ENCODE data around the gene CLN6. TPM values are rescaled to one million over a fixed set of nuclear protein-coding genes. Genes with fewer than 3 reads are reported as not detected.

CLN6 gene
- total RNA-seq: 25.7 TPM

DNA sequence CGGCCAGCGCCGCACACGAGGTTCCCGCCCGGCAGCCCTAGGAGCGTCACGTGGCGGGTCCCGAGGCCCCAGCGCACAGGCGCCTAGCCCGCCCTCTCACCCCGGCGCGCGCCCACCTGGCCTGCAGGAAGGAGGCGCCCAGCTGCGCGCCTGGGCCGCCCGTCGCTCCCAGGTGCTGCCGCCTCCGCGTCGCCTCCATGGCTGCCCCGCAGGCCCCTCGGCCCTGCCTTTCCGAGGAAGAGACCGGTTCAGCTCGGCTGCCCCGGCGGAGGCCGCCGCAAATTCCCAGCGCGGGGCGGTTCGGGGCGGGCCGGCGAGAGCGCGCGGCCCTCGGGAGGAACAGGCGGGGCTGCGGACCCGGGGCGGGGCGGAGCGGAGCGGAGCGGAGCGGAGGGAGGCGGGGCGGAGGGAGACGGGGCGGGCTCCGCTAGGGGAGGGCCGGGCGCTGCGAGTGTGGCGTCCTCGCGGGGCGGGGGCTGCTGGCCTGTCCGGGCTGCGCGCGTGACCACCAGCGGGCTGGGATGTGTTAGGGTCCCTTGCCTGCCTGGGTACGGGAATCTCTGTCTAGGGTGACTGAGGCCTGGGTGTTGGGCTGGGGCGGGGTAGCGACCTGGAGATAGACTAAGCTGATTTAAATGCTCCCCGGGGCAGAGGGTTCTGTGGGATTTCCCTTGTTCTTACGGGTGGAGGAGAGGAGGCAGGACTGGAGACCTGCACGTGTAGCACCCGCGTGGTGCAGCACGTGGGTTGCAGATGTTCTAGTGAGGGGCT lies at the start of gene CLN6:
Gene CLN6 (minus strand): TSS at position 343 of the 771 bp plus-strand sequence. CDS start 144 bp downstream, at position 199.
- peak; percentile 76 for DNase-seq (ENCODE audit: low spot score)

DNA sequence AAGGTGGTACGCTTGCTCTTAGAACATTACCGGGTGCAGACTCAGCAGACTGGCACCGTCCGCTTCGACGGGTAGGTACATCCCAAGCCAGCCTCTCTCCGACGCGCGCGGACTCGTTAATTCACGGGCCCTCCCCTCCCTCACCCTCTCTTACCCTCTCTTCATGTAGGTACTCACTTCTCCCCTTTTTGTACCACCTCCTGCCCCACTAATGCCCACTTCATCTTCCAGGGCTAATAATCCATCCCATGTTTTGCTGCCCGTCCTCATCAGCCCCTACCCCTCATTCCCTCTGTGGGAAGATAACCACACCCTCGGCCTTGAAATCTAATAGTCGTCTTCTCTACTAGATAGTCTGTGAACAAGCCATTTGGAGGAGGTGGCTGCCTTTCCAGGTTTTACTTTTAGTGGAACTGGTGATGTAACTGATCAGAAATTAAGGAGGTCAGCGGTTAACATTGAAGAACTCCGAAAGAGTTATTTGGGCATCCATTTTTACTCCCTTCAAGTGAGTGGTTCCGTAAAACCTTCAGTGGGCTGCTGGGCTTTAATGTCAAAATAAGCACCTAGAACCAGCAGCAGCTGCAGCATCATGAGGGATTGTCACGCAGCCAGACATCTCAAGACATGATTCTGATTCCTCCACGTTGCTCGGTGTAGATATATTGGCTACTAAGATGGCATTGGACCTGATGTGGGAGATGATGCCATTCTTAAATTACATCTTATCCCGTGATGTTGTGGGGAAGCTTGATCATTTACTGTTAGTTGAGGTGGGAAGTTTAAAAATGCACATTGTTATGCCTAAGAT lies 49.3 kb upstream of the CLN6 start:
- no peak for DNase-seq (ENCODE audit: low spot score)

DNA sequence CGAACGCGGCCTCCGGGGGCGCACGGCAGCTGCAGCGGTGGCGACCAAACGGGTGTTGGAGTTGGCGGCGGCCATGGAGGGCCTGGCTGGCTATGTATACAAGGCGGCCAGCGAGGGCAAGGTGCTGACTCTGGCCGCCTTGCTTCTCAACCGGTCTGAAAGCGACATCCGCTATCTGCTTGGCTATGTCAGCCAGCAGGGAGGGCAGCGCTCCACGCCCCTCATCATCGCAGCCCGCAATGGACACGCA lies 48.7 kb upstream of the CLN6 start:
- DNase-seq (ENCODE audit: low spot score): no peak

DNA sequence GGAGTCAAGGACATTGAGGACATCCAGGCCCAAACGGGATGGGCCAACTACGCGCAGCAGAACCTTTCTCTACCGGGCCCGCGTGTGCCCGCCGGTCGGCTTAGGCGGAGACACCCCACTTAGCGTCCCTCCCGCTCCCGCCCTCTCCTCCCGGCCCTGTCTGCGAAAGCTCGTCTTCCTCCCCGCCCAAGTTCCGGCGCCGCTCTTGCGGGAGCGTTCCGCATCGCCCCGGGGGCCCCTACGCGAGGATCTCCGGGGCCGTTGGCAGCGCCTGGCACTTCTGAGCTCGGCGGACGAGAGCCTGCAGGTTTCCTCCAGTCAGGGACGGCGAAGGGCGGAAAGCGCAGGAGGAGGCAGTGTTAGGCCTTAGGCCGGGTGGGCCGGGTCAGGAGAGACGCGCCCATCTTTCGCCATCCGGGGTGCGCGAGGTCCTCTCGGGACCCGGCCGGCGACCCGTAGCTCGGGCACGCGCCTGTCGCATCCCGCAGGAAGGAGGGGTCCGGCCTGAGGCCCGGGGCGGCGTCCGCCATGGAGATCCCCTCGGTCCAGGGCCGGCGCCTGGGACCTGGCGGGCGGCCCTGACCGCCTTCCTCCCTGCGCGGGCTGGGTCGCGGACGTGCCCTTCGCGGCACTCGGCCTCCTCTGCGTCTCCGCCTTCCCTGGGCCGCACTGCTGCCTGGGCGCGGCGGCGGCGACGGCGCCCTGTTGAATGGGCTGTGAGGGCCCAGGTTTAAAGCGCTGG lies 48.2 kb upstream of the CLN6 start, which contains the start of gene FEM1B:
Gene FEM1B (plus strand): TSS at position 143 of the 742 bp plus-strand sequence. CDS start 673 bp downstream, outside the sequence.
- peak; percentile 90 for DNase-seq (ENCODE audit: low spot score)

DNA sequence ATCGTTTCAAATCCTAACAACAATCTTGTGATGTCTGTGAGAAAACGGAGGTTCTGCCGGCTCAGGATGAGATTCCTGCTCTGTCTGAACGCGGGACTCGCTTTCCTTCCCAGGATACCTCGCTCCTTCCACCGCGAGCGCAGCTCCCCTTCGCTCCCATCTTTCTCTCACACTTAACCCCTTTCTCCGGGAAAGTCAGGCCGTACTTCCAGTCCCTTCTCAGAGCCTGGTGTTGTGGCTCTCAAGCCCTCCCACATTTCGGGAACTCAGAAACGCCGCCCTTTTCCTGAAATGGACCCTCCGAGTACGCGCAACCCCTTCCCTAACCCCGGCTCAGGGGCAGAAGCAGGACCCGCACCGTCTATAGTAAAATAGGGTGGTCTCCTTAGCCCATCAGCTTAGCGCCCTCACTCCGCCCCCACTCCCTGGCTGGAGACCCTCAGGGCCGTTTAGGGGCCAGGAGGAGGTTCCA lies 47.6 kb upstream of the CLN6 start:
- DNase-seq (ENCODE audit: low spot score): peak; percentile 32

DNA sequence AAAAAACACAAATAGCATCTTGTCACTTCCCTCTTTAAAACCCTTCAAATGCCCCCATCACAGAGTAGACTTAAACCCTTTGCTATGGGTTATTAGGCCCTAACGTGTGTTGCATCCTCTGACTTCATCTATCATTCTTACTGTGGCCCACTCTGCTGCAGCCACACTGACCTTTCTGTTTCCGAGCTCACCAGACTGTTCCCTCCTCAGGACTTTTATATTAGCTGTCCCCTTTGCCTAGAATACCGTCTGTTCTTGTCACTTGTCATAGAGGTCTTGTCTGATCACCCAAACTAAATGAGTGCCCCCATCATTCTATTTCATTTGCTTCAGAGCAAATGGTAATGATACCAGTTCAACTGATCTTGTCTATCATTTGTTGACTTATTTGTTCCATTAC lies 47.1 kb upstream of the CLN6 start:
- DNase-seq (ENCODE audit: low spot score): no peak

DNA sequence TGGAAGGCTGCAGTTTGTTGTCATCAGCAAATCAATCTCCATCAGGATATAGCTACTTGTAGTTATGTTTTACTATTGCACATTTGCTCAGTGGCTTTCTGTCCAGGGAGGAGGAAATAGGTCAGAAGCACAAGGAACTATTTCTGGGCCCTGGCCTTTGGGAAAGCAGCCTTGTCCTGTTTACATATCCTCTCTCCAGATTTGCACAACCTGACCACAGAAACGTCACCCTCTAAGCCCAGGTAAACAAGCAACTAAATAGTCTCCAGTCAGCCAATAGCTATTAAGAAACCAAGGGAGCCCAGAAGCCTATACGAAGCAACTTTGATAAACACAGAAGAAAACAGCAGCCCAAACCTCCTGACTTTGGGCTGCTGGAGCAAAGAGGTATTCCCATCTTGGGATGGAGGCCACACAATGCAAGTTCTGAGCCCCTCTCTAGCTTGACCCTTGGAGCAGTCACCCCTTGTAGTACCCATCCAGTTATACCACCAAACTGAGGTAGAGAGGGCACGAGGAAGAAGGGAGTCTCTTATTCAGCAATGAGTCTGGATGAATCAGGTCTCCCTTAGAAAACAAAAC lies 45.7 kb upstream of the CLN6 start:
- DNase-seq (ENCODE audit: low spot score): peak; percentile 52

DNA sequence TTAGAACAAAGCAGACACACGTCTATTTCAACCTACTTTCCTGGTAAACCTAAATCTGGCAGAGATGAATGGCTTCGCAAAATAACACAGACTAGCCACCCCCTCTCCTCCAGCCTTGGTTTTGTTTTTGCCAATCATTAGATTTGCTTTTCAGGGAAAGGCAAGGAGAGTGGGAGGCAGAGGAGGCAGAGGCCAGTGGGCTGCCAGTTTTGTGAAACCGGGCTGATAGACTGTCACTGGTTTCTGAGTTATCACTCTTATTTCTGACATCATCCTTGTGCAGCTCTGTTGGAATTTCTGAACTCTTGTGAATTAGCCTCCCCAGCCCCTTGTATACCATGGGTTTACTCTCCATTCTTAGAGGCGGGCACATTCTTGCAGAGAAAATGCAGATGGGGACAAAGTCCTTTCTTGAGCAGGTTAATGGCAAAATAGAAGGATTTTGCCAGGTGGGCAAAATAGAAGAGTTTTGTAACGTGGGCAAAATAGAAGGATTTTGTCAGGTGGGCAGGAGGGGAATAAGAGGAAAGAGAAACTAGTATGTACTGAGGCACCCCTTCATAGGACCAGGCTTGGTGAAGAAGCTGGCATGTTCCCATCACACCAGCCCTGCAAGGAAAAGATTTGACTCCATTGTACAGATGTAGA lies 44.8 kb upstream of the CLN6 start:
- no peak for DNase-seq (ENCODE audit: low spot score)

DNA sequence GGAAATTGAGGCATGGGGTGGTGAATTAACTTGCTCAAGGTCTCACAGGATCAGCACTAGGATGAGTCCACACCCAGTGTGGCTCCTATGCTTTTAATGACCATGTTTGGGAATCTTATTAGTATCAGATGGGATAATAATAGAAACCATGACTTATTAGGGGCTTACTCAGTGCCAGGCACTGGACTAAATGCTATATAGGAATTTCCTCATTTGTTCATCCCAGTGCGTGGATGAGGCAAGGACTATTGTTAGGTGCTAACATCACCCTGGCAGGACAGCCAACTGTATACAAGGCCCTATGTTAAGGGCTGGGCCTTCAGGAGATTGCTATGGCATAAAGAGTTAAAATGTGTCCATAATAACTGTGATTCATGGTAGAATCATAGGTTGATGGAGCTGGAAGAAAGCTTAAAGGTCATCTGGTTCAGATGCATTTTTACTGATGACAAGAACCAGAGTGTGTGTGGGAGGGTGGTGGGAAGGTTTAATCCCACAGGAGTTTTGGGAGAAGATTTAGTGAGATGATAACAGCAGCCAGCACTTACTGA lies 43.3 kb upstream of the CLN6 start:
- DNase-seq (ENCODE audit: low spot score): no peak

DNA sequence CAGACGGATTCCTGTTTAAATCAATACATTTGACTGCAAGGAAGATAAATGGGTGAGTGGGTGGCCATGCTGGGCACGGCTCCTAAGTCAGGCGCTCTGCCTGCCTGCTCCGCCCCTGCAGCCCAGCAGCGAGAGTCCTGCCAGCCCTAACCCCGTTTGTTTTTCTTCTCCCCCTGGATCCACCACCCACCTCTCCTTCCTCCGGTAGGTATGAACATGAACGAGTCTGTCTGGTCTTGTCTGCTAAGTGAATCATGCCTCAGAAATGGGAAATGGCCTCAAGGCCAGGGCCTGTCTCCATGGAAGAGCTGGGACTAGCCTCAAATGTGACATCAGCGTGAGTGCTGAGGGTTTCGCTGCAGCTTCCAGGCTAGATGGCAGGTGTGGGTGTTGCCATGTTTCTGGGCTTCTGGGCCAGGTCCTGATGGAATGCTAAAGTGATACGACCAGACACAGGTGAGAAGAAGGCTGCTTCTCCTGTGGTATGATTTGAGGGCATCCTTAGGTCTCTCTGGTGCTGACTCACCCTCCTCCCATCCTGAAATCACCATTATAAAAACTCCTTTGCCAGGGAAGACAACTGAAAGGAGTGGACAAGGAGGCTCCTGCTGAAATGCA lies 42.4 kb upstream of the CLN6 start:
- DNase-seq (ENCODE audit: low spot score): peak; percentile 24

DNA sequence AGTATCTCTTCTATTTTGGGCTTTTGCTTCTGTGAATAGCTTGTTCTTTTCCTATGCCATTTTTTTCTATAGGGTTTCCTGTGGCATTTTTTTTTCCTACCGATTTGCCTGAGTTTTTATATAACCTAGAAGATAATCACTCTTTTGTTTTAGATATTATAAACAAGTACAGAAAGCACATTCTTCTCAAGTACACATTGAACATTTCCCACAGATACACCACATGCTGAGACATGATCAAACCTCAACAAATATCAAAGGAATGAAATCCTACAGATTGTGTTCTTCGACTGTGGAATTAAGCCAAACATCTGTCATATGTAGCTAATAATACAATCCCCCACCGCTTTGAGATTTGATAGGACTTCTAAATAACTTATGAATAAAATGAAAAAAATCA lies 38.9 kb upstream of the CLN6 start:
- DNase-seq (ENCODE audit: low spot score): no peak

DNA sequence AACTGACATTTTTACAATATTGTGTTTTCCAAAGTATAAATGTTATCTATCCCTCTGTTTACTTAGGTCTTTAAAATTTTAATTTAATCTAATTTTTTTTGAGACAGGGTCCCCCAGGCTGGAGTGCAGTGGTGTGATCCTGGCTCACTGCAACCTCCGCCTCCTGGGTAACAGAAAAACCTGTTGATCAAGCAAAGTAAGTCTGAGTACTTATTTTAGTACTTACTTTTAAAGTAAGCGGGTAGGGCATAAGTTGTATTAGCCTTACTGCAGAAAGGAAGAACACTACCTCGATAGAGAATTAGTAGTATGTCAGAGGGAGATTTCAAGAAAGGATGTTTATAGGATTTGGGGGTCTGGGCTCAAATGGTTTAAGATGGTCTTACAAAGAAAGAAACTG lies 36.1 kb upstream of the CLN6 start:
- no peak for DNase-seq (ENCODE audit: low spot score)

DNA sequence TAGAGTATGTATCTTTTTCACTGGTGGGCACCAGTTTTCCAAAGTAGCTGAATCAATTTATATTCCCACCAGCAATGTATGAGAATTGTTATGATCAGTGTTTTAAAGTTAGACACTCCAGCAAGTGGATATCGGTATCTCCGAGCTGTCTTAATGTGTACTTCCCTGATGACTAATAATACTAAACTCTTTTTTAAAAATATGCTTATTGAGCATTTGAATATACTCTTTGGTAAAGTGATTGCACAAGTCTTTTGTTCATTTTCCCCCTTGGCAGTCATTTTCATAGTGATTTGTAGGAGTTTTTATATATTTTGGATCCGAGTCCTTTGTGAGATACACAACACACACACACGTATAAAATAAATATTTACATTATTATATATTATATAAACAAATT lies 35.6 kb upstream of the CLN6 start:
- no peak for DNase-seq (ENCODE audit: low spot score)

DNA sequence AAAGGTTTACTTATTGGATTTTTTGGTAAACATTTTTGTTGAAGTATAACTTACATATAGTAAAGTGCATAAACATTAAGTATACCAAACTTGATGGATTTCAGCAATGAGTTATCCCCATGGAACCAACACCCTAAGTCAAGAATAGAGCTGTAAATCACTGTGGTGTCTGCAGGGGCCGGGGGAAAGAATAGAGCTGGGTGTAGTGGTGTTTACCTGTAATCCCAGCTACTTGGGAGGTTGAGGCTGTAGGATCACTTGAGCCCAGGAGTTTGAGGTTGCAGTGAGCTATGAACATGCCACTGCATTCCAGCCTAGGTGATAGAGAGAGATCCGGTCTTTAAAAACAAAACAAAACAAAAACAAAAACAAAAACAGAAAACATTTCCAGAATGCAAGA lies 34.8 kb upstream of the CLN6 start:
- no peak for DNase-seq (ENCODE audit: low spot score)

DNA sequence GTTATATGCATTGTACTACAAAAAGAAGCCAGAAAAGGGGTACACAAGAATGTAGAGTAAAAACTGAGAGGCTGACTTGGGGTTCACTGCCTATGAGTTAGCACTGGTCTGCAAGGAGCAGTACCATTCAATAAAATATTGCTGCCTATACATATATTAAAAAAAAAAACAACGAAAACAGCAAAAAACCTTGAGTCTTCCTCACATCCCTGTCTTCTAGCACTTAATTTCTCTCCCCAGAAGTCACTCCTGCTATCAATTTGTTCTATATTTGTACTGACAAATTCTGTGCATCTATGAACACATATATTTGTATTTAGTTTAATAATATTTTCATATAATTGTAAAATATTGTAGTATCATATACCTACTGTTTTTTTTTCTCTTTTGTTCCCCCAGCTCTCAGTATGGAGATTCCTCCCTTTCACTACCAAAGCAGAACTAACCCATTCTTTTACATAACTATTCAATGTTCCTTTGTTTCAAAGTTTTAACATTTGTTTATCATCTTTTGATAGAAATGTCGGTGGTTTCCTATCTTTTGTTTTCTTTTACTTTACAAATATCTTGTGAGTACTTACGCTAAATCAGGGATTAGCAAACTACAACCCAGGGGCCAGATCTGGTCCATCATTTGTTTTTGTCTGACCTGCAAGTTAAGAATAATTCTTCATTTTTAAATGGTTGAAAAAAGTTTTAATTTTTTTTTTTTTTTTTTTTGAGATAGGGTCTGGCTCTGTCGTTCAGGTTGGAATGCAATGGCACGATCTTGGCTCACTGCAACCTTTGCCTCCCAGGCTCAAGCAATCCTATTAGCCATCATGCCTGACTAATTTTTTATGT lies 33.2 kb upstream of the CLN6 start:
- no peak for DNase-seq (ENCODE audit: low spot score)

DNA sequence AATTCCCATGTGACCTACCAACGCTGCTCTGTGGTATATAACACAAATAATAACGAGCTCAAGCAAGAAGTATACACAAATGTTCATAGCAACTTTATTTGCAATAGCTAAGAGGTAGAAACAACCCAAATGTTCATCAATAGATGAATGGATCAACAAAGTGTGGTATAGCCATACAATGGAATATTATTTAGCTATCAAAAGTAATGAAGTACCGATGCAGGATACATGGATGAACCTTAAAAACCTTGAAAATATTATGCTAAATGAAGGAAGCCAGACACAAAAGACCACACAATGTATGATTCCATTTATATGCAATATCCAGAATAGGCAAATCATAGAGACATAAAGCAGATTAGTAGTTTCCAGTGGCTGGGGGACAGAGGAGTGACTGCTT lies 32.5 kb upstream of the CLN6 start:
- no peak for DNase-seq (ENCODE audit: low spot score)

DNA sequence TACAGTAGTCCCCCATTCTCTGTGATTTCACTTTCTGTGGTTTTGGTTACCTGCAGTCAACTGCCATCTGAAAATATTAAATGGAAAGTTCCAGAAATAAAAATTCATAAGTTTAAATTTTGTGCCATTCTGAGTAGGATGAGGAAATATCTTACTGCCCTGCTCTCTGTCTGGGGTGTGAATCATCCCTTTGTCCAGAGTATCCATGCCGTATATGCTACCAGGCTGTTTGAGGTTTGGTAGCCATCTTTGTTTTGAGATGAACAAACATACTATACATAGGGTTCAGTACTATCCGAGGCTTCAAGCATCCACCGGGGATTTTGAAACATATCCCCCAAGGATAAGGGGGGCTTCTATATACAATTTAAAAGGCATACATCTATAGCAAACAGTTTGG lies 31.7 kb upstream of the CLN6 start:
- DNase-seq (ENCODE audit: low spot score): no peak

DNA sequence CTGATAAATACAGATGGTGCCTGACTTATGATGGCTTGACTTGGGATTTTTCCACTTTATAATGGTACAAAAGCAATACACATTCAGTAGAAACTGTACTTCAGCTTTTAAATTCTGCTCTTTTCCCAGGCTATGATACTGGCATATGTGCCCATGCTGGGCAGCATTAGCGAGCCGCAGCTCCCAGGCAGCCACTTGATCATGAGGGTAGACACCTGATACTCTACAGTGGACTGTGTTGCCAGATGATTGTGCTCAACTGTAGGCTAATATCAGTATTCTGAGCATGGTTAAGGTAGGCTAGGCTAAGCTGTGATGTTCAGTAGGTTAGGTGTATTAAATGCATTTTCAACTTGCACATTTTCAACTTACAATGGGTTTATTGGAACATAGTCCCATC lies 30.4 kb upstream of the CLN6 start:
- no peak for DNase-seq (ENCODE audit: low spot score)

DNA sequence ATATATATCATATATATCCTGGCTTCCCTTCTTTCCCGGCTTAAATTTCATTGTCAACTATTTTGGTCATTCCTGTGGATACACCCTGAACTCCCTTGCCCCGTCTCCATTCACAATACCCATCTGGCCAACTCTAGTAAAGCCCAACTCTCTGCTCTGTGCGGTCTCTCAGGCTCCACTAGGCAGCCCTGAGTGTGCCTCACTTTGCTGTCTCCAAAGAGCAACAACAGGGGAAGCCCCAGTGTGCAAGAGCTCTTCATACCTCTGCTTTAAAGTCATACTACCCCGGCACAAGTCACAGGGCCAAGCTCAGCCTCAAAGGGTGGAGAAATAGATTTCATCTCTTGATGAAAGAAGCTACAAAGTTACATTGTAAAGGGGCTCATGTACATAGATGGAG lies 29.2 kb upstream of the CLN6 start:
- no peak for DNase-seq (ENCODE audit: low spot score)

All from mucosa of gallbladder (tissue), 1 donor.